Trophoblast cell (in vitro differentiated cells and primary cell): ENCODE measurements around the gene EFCAB11. TPM values are rescaled to one million over a fixed set of nuclear protein-coding genes. Genes with fewer than 3 reads are reported as not detected.

Source experiments
- DNase-seq, 2 donors: peaks; one replicate each; pipeline ENCODE4 v3.0.0-alpha.2; 2016
- H2AFZ ChIP-seq: 2 replicates; pipeline ENCODE4 v1.6.1; 2013; ENCODE audit warnings: low read length, moderate library complexity, mild to moderate bottlenecking; ENCODE audit not compliant: insufficient read depth, poor library complexity
- H2AK5ac ChIP-seq: 2 replicates; pipeline ENCODE4 v1.6.1; 2013; ENCODE audit warnings: mild to moderate bottlenecking, low read length
- H2BK120ac ChIP-seq: 2 replicates; pipeline ENCODE4 v1.6.1; 2013; ENCODE audit warnings: low read length, mild to moderate bottlenecking, moderate library complexity; ENCODE audit not compliant: insufficient read depth, poor library complexity
- H2BK12ac ChIP-seq: 2 replicates; pipeline ENCODE4 v1.6.1; 2013; ENCODE audit warnings: mild to moderate bottlenecking, low read length, moderate library complexity
- H2BK5ac ChIP-seq: 2 replicates; pipeline ENCODE4 v1.6.1; 2013; ENCODE audit warnings: low read length, low read depth, moderate library complexity, mild to moderate bottlenecking; ENCODE audit not compliant: poor library complexity
- H3K14ac ChIP-seq: 2 replicates; pipeline ENCODE4 v1.6.1; 2013; ENCODE audit warnings: mild to moderate bottlenecking, low read length
- H3K18ac ChIP-seq: 2 replicates; pipeline ENCODE4 v1.6.1; 2013; ENCODE audit warnings: mild to moderate bottlenecking, low read length
- H3K23ac ChIP-seq: 2 replicates; pipeline ENCODE4 v1.6.1; 2013; ENCODE audit warnings: low read length
- H3K27ac ChIP-seq: 2 replicates; pipeline ENCODE4 v1.5.1; 2013; ENCODE audit warnings: low read depth, mild to moderate bottlenecking, inconsistent platforms, low read length, moderate library complexity
- H3K27me3 ChIP-seq: 2 replicates; pipeline ENCODE4 v1.6.1; 2013; ENCODE audit warnings: inconsistent platforms, mild to moderate bottlenecking, low read length, moderate library complexity; ENCODE audit not compliant: insufficient read depth
- H3K36me3 ChIP-seq, 2 experiments: 1 replicate in 1 of 2; 2 replicates in 1 of 2; pipeline ENCODE4 v1.6.1; 2013; ENCODE audit warnings: low read length in 2 of 2, mild to moderate bottlenecking in 2 of 2, moderate library complexity in 1 of 2; ENCODE audit not compliant: insufficient read depth in 2 of 2, control insufficient read depth in 1 of 2
- H3K4ac ChIP-seq: 2 replicates; pipeline ENCODE4 v1.6.1; 2013; ENCODE audit warnings: low read depth, mild to moderate bottlenecking, low read length, moderate library complexity
- H3K4me1 ChIP-seq, 2 experiments: 1 replicate in 1 of 2; 2 replicates in 1 of 2; pipeline ENCODE4 v1.6.1; 2013; ENCODE audit warnings: low read length in 2 of 2, mild to moderate bottlenecking in 2 of 2, moderate library complexity in 1 of 2; ENCODE audit not compliant: insufficient read depth in 2 of 2, control insufficient read depth in 1 of 2
- H3K4me2 ChIP-seq: 2 replicates; pipeline ENCODE4 v1.6.1; 2013; ENCODE audit warnings: inconsistent platforms, mild to moderate bottlenecking, low read length, moderate library complexity
- H3K4me3 ChIP-seq: 2 replicates; pipeline ENCODE4 v1.5.1; 2013; ENCODE audit warnings: mild to moderate bottlenecking, low read depth, low read length, inconsistent platforms
- H3K79me1 ChIP-seq: one replicate; pipeline ENCODE4 v1.6.1; 2013; ENCODE audit warnings: low read length
- H3K79me2 ChIP-seq: 2 replicates; pipeline ENCODE4 v1.6.1; 2013; ENCODE audit warnings: low read length, mild to moderate bottlenecking; ENCODE audit not compliant: control insufficient read depth, insufficient read depth, poor library complexity
- H3K9ac ChIP-seq: 2 replicates; pipeline ENCODE4 v1.6.1; 2013; ENCODE audit warnings: mild to moderate bottlenecking, low read length
- H3K9me3 ChIP-seq: 2 replicates; pipeline ENCODE4 v1.6.1; 2013; ENCODE audit warnings: low read depth, mild to moderate bottlenecking, control low read depth, inconsistent platforms, low read length; ENCODE audit not compliant: insufficient read depth
- H4K12ac ChIP-seq: 2 replicates; pipeline ENCODE4 v1.6.1; 2013; ENCODE audit warnings: low read depth, mild to moderate bottlenecking, low read length, moderate library complexity
- H4K8ac ChIP-seq: 2 replicates; pipeline ENCODE4 v1.6.1; 2013; ENCODE audit warnings: low read depth, mild to moderate bottlenecking, low read length, moderate library complexity
- H4K91ac ChIP-seq: one replicate; pipeline ENCODE4 v1.6.1; 2013; ENCODE audit warnings: low read depth, mild to moderate bottlenecking, low read length, moderate library complexity
- WGBS: extraction: QIAGEN DNeasy Blood & Tissue Kit; methylation state at CpG from one replicate; pipeline ENCODE4 v1.1.7; 2013; ENCODE audit warnings: missing lambda C conversion rate; ENCODE audit not compliant: insufficient read length, insufficient coverage; ENCODE audit errors: extremely low coverage; 5-methylcytosine and 5-hydroxymethylcytosine counted together
- polyA plus RNA-seq: library from polyadenylated mRNA; stranded (reverse); fragments of 200-250 nt; gene quantifications from 2 replicates; pipeline ENCODE4 v1.2.3, GENCODE V29; 2013

The EFCAB11 gene, protein sequence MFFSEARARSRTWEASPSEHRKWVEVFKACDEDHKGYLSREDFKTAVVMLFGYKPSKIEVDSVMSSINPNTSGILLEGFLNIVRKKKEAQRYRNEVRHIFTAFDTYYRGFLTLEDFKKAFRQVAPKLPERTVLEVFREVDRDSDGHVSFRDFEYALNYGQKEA
- 11.6 and 13.5 TPM in 2 replicates for polyA plus RNA-seq

- H2BK5ac ChIP-seq = peak within 1 kb of the TSS; percentile 10
- H3K79me1 ChIP-seq = peaks cover 13% of the 10 kb centered on the region
- peak within 1 kb of the TSS; percentile 33 for H4K91ac ChIP-seq
- H3K4me3 ChIP-seq = peak within 1 kb of the TSS; percentile 79
- no peak within 1 kb of the TSS for H2BK12ac ChIP-seq
- H3K27ac ChIP-seq = peak within 1 kb of the TSS; percentile 59
- peak within 1 kb of the TSS; percentile 68 for H2AFZ ChIP-seq
- H3K27me3 ChIP-seq = no peaks in the 10 kb centered on the region
- H2AK5ac ChIP-seq = no peak within 1 kb of the TSS
- H3K36me3 ChIP-seq = peaks cover 10 to 12% of the 10 kb centered on the region in 2 experiments
- no peak within 1 kb of the TSS for H3K4ac ChIP-seq
- no CpG with 5 or more reads among the region's 44 CpGs for WGBS
- peak within 1 kb of the TSS; percentile 62 for H3K9ac ChIP-seq
- peak within 1 kb of the TSS; percentile 36 for H3K18ac ChIP-seq
- peaks cover 3 to 4% of the 10 kb centered on the region in 2 experiments for H3K4me1 ChIP-seq
- DNase-seq = peak; percentile 98 to 99
- no peak within 1 kb of the TSS for H2BK120ac ChIP-seq
- H3K23ac ChIP-seq = no peak within 1 kb of the TSS
- peaks cover 3% of the 10 kb centered on the region for H3K9me3 ChIP-seq
- H4K12ac ChIP-seq = peak within 1 kb of the TSS; percentile 13
- H3K79me2 ChIP-seq = peaks cover 11% of the 10 kb centered on the region
- peak within 1 kb of the TSS; percentile 88 for H3K14ac ChIP-seq
- H4K8ac ChIP-seq = peak within 1 kb of the TSS; percentile 88
- H3K4me2 ChIP-seq = peak within 1 kb of the TSS; percentile 93
Measured at GRCh38 chr14:89954070-89955021, at the start of gene EFCAB11. EFCAB11 (minus strand) TSS chr14:89954730; CDS start chr14:89954660, 70 bp downstream.

DNA sequence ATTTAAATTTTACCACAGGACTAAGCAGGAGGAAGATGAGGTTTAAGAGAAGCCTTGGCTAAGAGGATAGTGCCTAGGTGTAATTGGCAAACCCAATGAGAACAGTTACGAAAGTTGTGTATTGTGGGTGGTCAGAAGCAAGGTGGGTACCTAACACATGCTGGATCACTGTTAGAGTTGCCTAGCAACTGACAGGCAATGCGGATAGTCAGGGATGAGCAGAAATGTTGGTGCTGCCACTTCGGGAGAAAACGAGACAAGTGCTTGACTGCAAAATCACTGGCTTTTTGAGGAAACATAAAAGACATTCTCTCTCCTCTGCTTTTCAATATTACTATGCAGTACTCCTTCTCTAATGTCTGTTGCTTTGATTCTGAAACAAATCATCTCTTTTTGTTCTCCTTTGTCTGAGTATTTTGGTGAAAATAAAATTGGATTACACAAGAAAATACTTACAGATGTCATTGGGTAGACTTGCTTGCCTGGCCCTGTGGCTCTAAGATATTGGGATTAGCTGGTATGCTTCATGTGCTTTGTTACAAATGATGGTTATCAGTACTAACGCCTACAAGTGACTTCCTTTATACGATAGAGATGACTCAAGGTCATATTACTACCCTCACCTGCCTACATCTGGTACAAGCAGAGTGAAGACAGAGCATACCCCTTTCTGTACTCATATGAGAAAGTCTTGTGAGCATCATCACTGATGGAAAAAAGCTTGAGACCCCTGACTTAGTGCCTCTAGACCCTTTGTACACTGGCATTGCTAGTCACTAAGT is 49.2 kb upstream of the EFCAB11 start:
- Histone ChIP-seq H3K27me3 (no peaks in the 10 kb centered on the region), H3K9ac (no peak overlapping the region), H4K12ac (no peak overlapping the region), H2BK120ac (no peak overlapping the region), H3K4me1 (no peaks in the 10 kb centered on the region), H3K79me1 (no peaks in the 10 kb centered on the region), H3K4me2 (no peak overlapping the region), H4K8ac (no peak overlapping the region), H2AFZ (no peak overlapping the region), H3K79me2 (no peaks in the 10 kb centered on the region), H2AK5ac (no peak overlapping the region), H3K23ac (no peak overlapping the region), H3K9me3 (no peaks in the 10 kb centered on the region), H3K27ac (no peak overlapping the region), H3K4me3 (no peak overlapping the region), H2BK5ac (no peak overlapping the region), H4K91ac (no peak overlapping the region), H3K14ac (no peak overlapping the region), H2BK12ac (no peak overlapping the region), H3K36me3 (peaks cover 3 to 18% of the 10 kb centered on the region in 2 experiments), H3K4ac (no peak overlapping the region), H3K18ac (no peak overlapping the region)
- no CpG with 5 or more reads among the region's 6 CpGs for WGBS
- no peak for DNase-seq

DNA sequence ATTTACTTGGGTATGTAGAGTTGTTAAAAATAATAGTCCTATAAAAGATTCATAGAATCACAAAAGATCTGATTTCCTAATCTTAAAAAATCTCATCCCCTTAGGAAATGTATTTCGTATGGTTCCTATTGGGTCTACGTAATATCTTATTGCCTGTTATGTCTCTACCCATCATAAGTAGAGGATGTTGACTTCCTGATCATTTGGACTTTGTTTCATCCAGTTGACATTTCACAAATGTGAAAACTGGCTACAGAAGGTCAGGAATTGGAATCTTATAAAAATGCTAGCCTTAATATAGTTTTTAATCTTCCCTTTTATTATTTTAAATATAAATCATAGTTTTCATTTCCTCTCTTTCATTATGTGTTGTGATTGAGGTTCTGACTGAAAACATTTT is 46.4 kb upstream of the EFCAB11 start:
- no peaks in the 10 kb centered on the region for H3K27me3 ChIP-seq
- H3K4me3 ChIP-seq = no peak overlapping the region
- DNase-seq = no peak

GRCh38 chr14:89996963-89997362 is 42.4 kb upstream of the EFCAB11 start:
- no peak overlapping the region for H3K9ac ChIP-seq
- no peak overlapping the region for H2AK5ac ChIP-seq
- no CpG with 5 or more reads among the region's 1 CpG for WGBS
- no peak overlapping the region for H3K27ac ChIP-seq
- H2BK5ac ChIP-seq = no peak overlapping the region
- no peak overlapping the region for H4K91ac ChIP-seq
- H3K4me3 ChIP-seq = no peak overlapping the region
- no peaks in the 10 kb centered on the region for H3K79me1 ChIP-seq
- no peak overlapping the region for H4K12ac ChIP-seq
- H2BK12ac ChIP-seq = no peak overlapping the region
- no peaks in the 10 kb centered on the region for H3K4me1 ChIP-seq
- H4K8ac ChIP-seq = no peak overlapping the region
- no peak overlapping the region for H2BK120ac ChIP-seq
- H3K36me3 ChIP-seq = peaks cover 9 to 27% of the 10 kb centered on the region in 2 experiments
- H3K4me2 ChIP-seq = no peak overlapping the region
- H3K79me2 ChIP-seq = no peaks in the 10 kb centered on the region
- H3K18ac ChIP-seq = no peak overlapping the region
- H2AFZ ChIP-seq = no peak overlapping the region
- no peak overlapping the region for H3K14ac ChIP-seq
- no peaks in the 10 kb centered on the region for H3K27me3 ChIP-seq
- H3K4ac ChIP-seq = no peak overlapping the region
- DNase-seq = no peak
- no peaks in the 10 kb centered on the region for H3K9me3 ChIP-seq
- H3K23ac ChIP-seq = no peak overlapping the region

More for the DNA sequence above, 46.4 kb upstream of the EFCAB11 start:
- Histone ChIP-seq H3K9ac (no peak overlapping the region), H3K4me1 (no peaks in the 10 kb centered on the region), H3K4me2 (no peak overlapping the region), H4K91ac (no peak overlapping the region), H2BK5ac (no peak overlapping the region), H4K8ac (no peak overlapping the region), H3K23ac (no peak overlapping the region), H3K14ac (no peak overlapping the region), H2BK120ac (no peak overlapping the region), H3K27ac (no peak overlapping the region), H4K12ac (no peak overlapping the region), H3K4ac (no peak overlapping the region), H2AK5ac (no peak overlapping the region), H3K79me2 (no peaks in the 10 kb centered on the region), H3K36me3 (peaks cover 8 to 31% of the 10 kb centered on the region in 2 experiments), H3K79me1 (no peaks in the 10 kb centered on the region), H2BK12ac (no peak overlapping the region), H3K9me3 (no peaks in the 10 kb centered on the region), H2AFZ (no peak overlapping the region), H3K18ac (no peak overlapping the region)
- WGBS = no CpG with 5 or more reads among the region's 2 CpGs
